ENCODE measurements around the gene FGF10.

The FGF10 gene

GRCh38 chr5:44389090-44389822 lies at the start of gene FGF10:
FGF10 (minus strand) TSS chr5:44389420; CDS start chr5:44388682, 738 bp downstream.
- no peak for DNase-seq (ENCODE audit: low read depth in 2 of 2, low spot score in 1 of 2)

- DNase-seq (ENCODE audit: low read depth in 2 of 2, low spot score in 1 of 2) = no peak
Observed at GRCh38 chr5:44426944-44427343, 37.7 kb upstream of the FGF10 start.

GRCh38 chr5:44412286-44412685 lies 23.1 kb upstream of the FGF10 start:
- DNase-seq (ENCODE audit: low read depth in 2 of 2, low spot score in 1 of 2) = no peak

GRCh38 chr5:44402084-44402483 lies 12.9 kb upstream of the FGF10 start:
- DNase-seq (ENCODE audit: low read depth in 2 of 2, low spot score in 1 of 2) = no peak

- DNase-seq (ENCODE audit: low read depth in 2 of 2, low spot score in 1 of 2) = no peak
Observed at GRCh38 chr5:44401611-44402010, 12.4 kb upstream of the FGF10 start.

- no peak for DNase-seq (ENCODE audit: low read depth in 2 of 2, low spot score in 1 of 2)
Observed at GRCh38 chr5:44398382-44398781, 9.2 kb upstream of the FGF10 start.

- DNase-seq (ENCODE audit: low read depth in 2 of 2, low spot score in 1 of 2) = no peak
Observed at GRCh38 chr5:44396312-44396711, 7.1 kb upstream of the FGF10 start.

- DNase-seq (ENCODE audit: low read depth in 2 of 2, low spot score in 1 of 2) = no peak
Observed at GRCh38 chr5:44390351-44390750, 1.1 kb upstream of the FGF10 start.

- DNase-seq (ENCODE audit: low read depth in 2 of 2, low spot score in 1 of 2) = no peak
Observed at GRCh38 chr5:44389823-44390143, 563 bp upstream of the FGF10 start.

- DNase-seq (ENCODE audit: low read depth in 2 of 2, low spot score in 1 of 2) = no peak
Observed at GRCh38 chr5:44388321-44389089, 715 bp downstream of the FGF10 start.

GRCh38 chr5:44387921-44388320 lies 1.3 kb downstream of the FGF10 start:
- no peak for DNase-seq (ENCODE audit: low read depth in 2 of 2, low spot score in 1 of 2)

- DNase-seq (ENCODE audit: low read depth in 2 of 2, low spot score in 1 of 2) = no peak
Observed at GRCh38 chr5:44387406-44387805, 1.8 kb downstream of the FGF10 start.

- DNase-seq (ENCODE audit: low read depth in 2 of 2, low spot score in 1 of 2) = no peak
Observed at GRCh38 chr5:44385291-44385900, 3.8 kb downstream of the FGF10 start.

- DNase-seq (ENCODE audit: low read depth in 2 of 2, low spot score in 1 of 2) = no peak
Observed at GRCh38 chr5:44384816-44385215, 4.4 kb downstream of the FGF10 start.

GRCh38 chr5:44382894-44383293 lies 6.3 kb downstream of the FGF10 start:
- no peak for DNase-seq (ENCODE audit: low read depth in 2 of 2, low spot score in 1 of 2)

GRCh38 chr5:44377057-44377456 lies 12.2 kb downstream of the FGF10 start:
- DNase-seq (ENCODE audit: low read depth in 2 of 2, low spot score in 1 of 2) = no peak

- DNase-seq (ENCODE audit: low read depth in 2 of 2, low spot score in 1 of 2) = no peak
Observed at GRCh38 chr5:44372028-44372427, 17.2 kb downstream of the FGF10 start.

- DNase-seq (ENCODE audit: low read depth in 2 of 2, low spot score in 1 of 2) = no peak
Observed at GRCh38 chr5:44367203-44367602, 22.0 kb downstream of the FGF10 start.

- no peak for DNase-seq (ENCODE audit: low read depth in 2 of 2, low spot score in 1 of 2)
Observed at GRCh38 chr5:44365345-44365744, 23.9 kb downstream of the FGF10 start.

- DNase-seq (ENCODE audit: low read depth in 2 of 2, low spot score in 1 of 2) = no peak
Observed at GRCh38 chr5:44364097-44364496, 25.1 kb downstream of the FGF10 start.

- DNase-seq (ENCODE audit: low read depth in 2 of 2, low spot score in 1 of 2) = no peak
Observed at GRCh38 chr5:44361342-44362001, 27.7 kb downstream of the FGF10 start.

- no peak for DNase-seq (ENCODE audit: low read depth in 2 of 2, low spot score in 1 of 2)
Observed at GRCh38 chr5:44360919-44361318, 28.3 kb downstream of the FGF10 start.

All from stimulated activated CD8-positive, alpha-beta memory T cell treated with anti-CD3 and anti-CD28 coated beads, Interleukin-4, amount 100 ng/mL, for 1 hour (primary cell).